Endometrial microvascular endothelial cells (primary cell): ENCODE data around the gene PRKG1. TPM values are rescaled to one million over a fixed set of nuclear protein-coding genes. Genes with fewer than 3 reads are reported as not detected.

ENCODE experiments used
- in situ Hi-C: cut with HindIII; loops from 2 replicates; pipeline ENCODE4 v1.10.0; 2017; ENCODE audit warnings: low sequenced_read_pairs, low pct_unique_long_range_greater_than_20kb; ENCODE audit errors: inconsistent ontology term
- total RNA-seq: library from RNA; depleted of rRNA; stranded (reverse); fragments of >200 nt; gene quantifications from one replicate; pipeline ENCODE4 v1.2.3, GENCODE V29; 2015; ENCODE audit errors: inconsistent ontology term

The PRKG1 gene
- total RNA-seq, 1 donor from 2014 or later: not detected

- in situ Hi-C loops: loop anchor here (10.0 to 25.0 kb wide), 2 partner anchors 178 to 271 kb away; no protein-coding TSS in a partner anchor
These were observed 1242.2 kb downstream of the PRKG1 start for GRCh38 chr10:52316500-52316899.

- in situ Hi-C loops: loop anchor here (10.0 to 25.0 kb wide), 2 partner anchors 177 to 269 kb away; no protein-coding TSS in a partner anchor
These were observed 1243.9 kb downstream of the PRKG1 start for GRCh38 chr10:52318136-52318701.

GRCh38 chr10:52318822-52319464 lies 1244.7 kb downstream of the PRKG1 start:
- in situ Hi-C loops: loop anchor here (10.0 to 25.0 kb wide), 2 partner anchors 176 to 268 kb away; no protein-coding TSS in a partner anchor

GRCh38 chr10:52319926-52320325 lies 1245.6 kb downstream of the PRKG1 start:
- in situ Hi-C loops: loop anchor here (10.0 to 25.0 kb wide), 2 partner anchors 175 to 267 kb away; no protein-coding TSS in a partner anchor

GRCh38 chr10:52322323-52322722 lies 1248.0 kb downstream of the PRKG1 start:
- in situ Hi-C loops: loop anchor here (25.0 kb wide), 1 partner anchor 265 kb away; no protein-coding TSS in a partner anchor

- in situ Hi-C loops: loop anchor here (25.0 kb wide), 1 partner anchor 264 kb away; no protein-coding TSS in a partner anchor
These were observed 1248.6 kb downstream of the PRKG1 start for GRCh38 chr10:52322936-52323335.

- in situ Hi-C loops: no loop called here
These were observed 1252.1 kb downstream of the PRKG1 start for GRCh38 chr10:52326382-52326781.

- in situ Hi-C loops: no loop called here
These were observed 1257.5 kb downstream of the PRKG1 start for GRCh38 chr10:52331638-52332364.

GRCh38 chr10:52332815-52333214 lies 1258.5 kb downstream of the PRKG1 start:
- in situ Hi-C loops: no loop called here

GRCh38 chr10:52334595-52334994 lies 1260.3 kb downstream of the PRKG1 start:
- in situ Hi-C loops: no loop called here

GRCh38 chr10:52335665-52336064 lies 1261.4 kb downstream of the PRKG1 start:
- in situ Hi-C loops: no loop called here

GRCh38 chr10:52337225-52337624 lies 1262.9 kb downstream of the PRKG1 start:
- in situ Hi-C loops: no loop called here

- in situ Hi-C loops: no loop called here
These were observed 1269.2 kb downstream of the PRKG1 start for GRCh38 chr10:52343439-52343838.

- in situ Hi-C loops: no loop called here
These were observed 1272.4 kb downstream of the PRKG1 start for GRCh38 chr10:52346394-52347326.

- in situ Hi-C loops: no loop called here
These were observed 1273.0 kb downstream of the PRKG1 start for GRCh38 chr10:52347327-52347667.
